CD4-positive, alpha-beta memory T cell (primary cell): ENCODE data around the gene ADGRG1. TPM values are rescaled to one million over a fixed set of nuclear protein-coding genes. Genes with fewer than 3 reads are reported as not detected.
A peak's percentile ranks its signal among the peaks of the same experiment; 100 is the strongest.

Source experiments
- CTCF ChIA-PET: fragments of 350-600 bp; sonication (Branson Sonifier 250); formaldehyde crosslinking; loops from one replicate; lab custom pipeline; 2021; ENCODE audit warnings: inconsistent platforms; ENCODE audit not compliant: partially characterized antibody; lab: Charles Lee
- POLR2A ChIA-PET: fragments of 350-600 bp; sonication (Branson Sonifier 250); formaldehyde crosslinking; loops from one replicate; lab custom pipeline; 2021; ENCODE audit not compliant: partially characterized antibody; lab: Charles Lee
- DNase-seq, 5 donors: peaks; one replicate each; pipeline versions ENCODE4 v3.0.0 to v3.0.0-alpha.2; 2020 to 2022; ENCODE audit warnings: mixed read lengths in 1 of 5
- H3K27ac ChIP-seq: one replicate; pipeline ENCODE4 v1.7.0; 2013; ENCODE audit warnings: low read depth, low read length
- H3K27me3 ChIP-seq: 2 replicates; pipeline ENCODE4 v1.7.0; 2013; ENCODE audit warnings: mild to moderate bottlenecking, low read length, moderate library complexity; ENCODE audit not compliant: insufficient read depth
- H3K36me3 ChIP-seq: 2 replicates; pipeline ENCODE4 v1.7.0; 2013; ENCODE audit warnings: mild to moderate bottlenecking, low read length, moderate library complexity; ENCODE audit not compliant: insufficient read depth
- H3K4me1 ChIP-seq: 2 replicates; pipeline ENCODE4 v1.7.0; 2013; ENCODE audit warnings: mild to moderate bottlenecking, low read length, moderate library complexity; ENCODE audit not compliant: insufficient read depth
- H3K4me3 ChIP-seq, 2 donors: one replicate each; pipeline ENCODE4 v1.7.0; 2013; ENCODE audit warnings: low read length in 2 of 2, mild to moderate bottlenecking in 1 of 2
- H3K9me3 ChIP-seq, 2 donors: one replicate each; pipeline ENCODE4 v1.7.0; 2013; ENCODE audit warnings: low read length in 2 of 2, control low read depth in 1 of 2; ENCODE audit not compliant: control insufficient read depth in 1 of 2
- H3K27ac Mint-ChIP-seq, 7 donors: one replicate each; pipeline ENCODE4 v1.8.0; 2020 to 2021; ENCODE audit warnings: mixed read lengths in 7 of 7, mild to moderate bottlenecking in 6 of 7, inconsistent platforms in 3 of 7, moderate library complexity in 3 of 7
- H3K27me3 Mint-ChIP-seq, 2 donors: one replicate each; pipeline ENCODE4 v1.8.0; 2020 to 2021; ENCODE audit warnings: mixed read lengths in 2 of 2
- H3K36me3 Mint-ChIP-seq, 2 donors: one replicate each; pipeline ENCODE4 v1.8.0; 2020 to 2021; ENCODE audit warnings: mixed read lengths in 2 of 2, inconsistent platforms in 1 of 2, mild to moderate bottlenecking in 1 of 2
- H3K4me1 Mint-ChIP-seq, 4 donors: one replicate each; pipeline ENCODE4 v1.8.0; 2020 to 2021; ENCODE audit warnings: mixed read lengths in 4 of 4, mild to moderate bottlenecking in 1 of 4
- H3K4me3 Mint-ChIP-seq, 8 donors: one replicate each; pipeline ENCODE4 v1.8.0; 2020 to 2021; ENCODE audit warnings: mixed read lengths in 8 of 8, mild to moderate bottlenecking in 7 of 8, moderate library complexity in 6 of 8, inconsistent platforms in 3 of 8
- H3K9me3 Mint-ChIP-seq, 8 donors: one replicate each; pipeline ENCODE4 v1.8.0; 2020 to 2021; ENCODE audit warnings: mixed read lengths in 8 of 8, mild to moderate bottlenecking in 5 of 8, inconsistent platforms in 3 of 8, moderate library complexity in 1 of 8
- intact Hi-C: fragments of 100-400 bp; cut with micrococcal nuclease; formaldehyde crosslinking; loops from one replicate; pipeline ENCODE4 v1.15.1; 2023
- polyA plus RNA-seq, 2 donors: library from polyadenylated mRNA; unstranded; fragments of 300-500 nt; fragmentation: Illumina TruSeq; gene quantifications; one replicate each; pipeline ENCODE4 v1.2.3, GENCODE V29; 2021
- total RNA-seq, 2 experiments: library from RNA; stranded (reverse); gene quantifications; one replicate each; pipeline ENCODE4 v1.2.3, GENCODE V29; 2021

ADGRG1 gene
- total and polyA plus RNA-seq, 4 experiments from 2014 or later: 0.33 to 0.53 (median 0.41) TPM; not detected in 1

GRCh38 chr16:57613514-57613913 lies 14.9 kb upstream of the ADGRG1 start:
- H3K27ac ChIP-seq: no peak overlapping the region
- Mint-ChIP-seq H3K36me3 (no peaks in the 10 kb centered on the region), H3K27me3 (no peaks in the 10 kb centered on the region), H3K27ac (peak overlapping the region in 1 of 7 donors; percentile 42), H3K9me3 (no peaks in the 10 kb centered on the region), H3K4me1 (peaks cover 13 to 22% (median 18%) of the 10 kb centered on the region in 4 donors), H3K4me3 (no peak overlapping the region)
- intact Hi-C loops: no loop called here
- no peak overlapping the region for H3K4me3 ChIP-seq
- DNase-seq: no peak
- H3K27me3 ChIP-seq: no peaks in the 10 kb centered on the region
- H3K4me1 ChIP-seq: peaks cover 24% of the 10 kb centered on the region
- H3K36me3 ChIP-seq: no peaks in the 10 kb centered on the region
- ChIA-PET POLR2A (no interaction called here), CTCF (interaction anchor here (2.6 kb wide), 1 partner anchor 12 kb away, joined by 8 read pairs; no protein-coding TSS in a partner anchor)
- H3K9me3 ChIP-seq: no peaks in the 10 kb centered on the region

GRCh38 chr16:57614536-57614935 lies 13.9 kb upstream of the ADGRG1 start:
- Mint-ChIP-seq H3K9me3 (no peaks in the 10 kb centered on the region), H3K4me1 (peaks cover 8 to 12% (median 11%) of the 10 kb centered on the region in 4 donors), H3K27ac (peak overlapping the region in 3 of 7 donors; percentile 48 to 52 (median 48)), H3K27me3 (no peaks in the 10 kb centered on the region), H3K36me3 (no peaks in the 10 kb centered on the region), H3K4me3 (no peak overlapping the region)
- ChIA-PET POLR2A (no interaction called here), CTCF (interaction anchor here (1.3 to 2.6 kb wide), 2 partner anchors 13 to 34 kb away, joined by 3 to 8 read pairs; no protein-coding TSS in a partner anchor)
- Histone ChIP-seq H3K4me3 (no peak overlapping the region), H3K27me3 (no peaks in the 10 kb centered on the region), H3K9me3 (no peaks in the 10 kb centered on the region), H3K4me1 (peaks cover 14% of the 10 kb centered on the region), H3K36me3 (no peaks in the 10 kb centered on the region), H3K27ac (no peak overlapping the region)
- DNase-seq: no peak
- intact Hi-C loops: no loop called here

GRCh38 chr16:57614944-57615343 lies 13.5 kb upstream of the ADGRG1 start:
- H3K27me3 ChIP-seq: no peaks in the 10 kb centered on the region
- Mint-ChIP-seq H3K9me3 (no peaks in the 10 kb centered on the region), H3K27ac (peak overlapping the region in 1 of 7 donors; percentile 48), H3K36me3 (no peaks in the 10 kb centered on the region), H3K4me1 (peaks cover 4 to 8% (median 7%) of the 10 kb centered on the region in 4 donors), H3K27me3 (no peaks in the 10 kb centered on the region), H3K4me3 (no peak overlapping the region)
- no peak for DNase-seq
- no peak overlapping the region for H3K27ac ChIP-seq
- CTCF ChIA-PET: interaction anchor here (1.3 to 2.6 kb wide), 2 partner anchors 14 to 34 kb away, joined by 3 to 8 read pairs; no protein-coding TSS in a partner anchor
- no peaks in the 10 kb centered on the region for H3K36me3 ChIP-seq
- H3K4me3 ChIP-seq: no peak overlapping the region
- POLR2A ChIA-PET: no interaction called here
- peaks cover 10% of the 10 kb centered on the region for H3K4me1 ChIP-seq
- H3K9me3 ChIP-seq: no peaks in the 10 kb centered on the region
- intact Hi-C loops: no loop called here

GRCh38 chr16:57615813-57616212 lies 12.6 kb upstream of the ADGRG1 start:
- CTCF ChIA-PET: interaction anchor here (1.3 to 2.6 kb wide), 2 partner anchors 15 to 33 kb away, joined by 3 to 8 read pairs; no protein-coding TSS in a partner anchor
- H3K36me3 Mint-ChIP-seq: no peaks in the 10 kb centered on the region

GRCh38 chr16:57616241-57616640 lies 12.2 kb upstream of the ADGRG1 start:
- Mint-ChIP-seq H3K27ac (no peak overlapping the region), H3K27me3 (no peaks in the 10 kb centered on the region), H3K9me3 (no peaks in the 10 kb centered on the region), H3K36me3 (no peaks in the 10 kb centered on the region), H3K4me3 (no peak overlapping the region), H3K4me1 (peaks cover 0 to 2% (median 0%) of the 10 kb centered on the region in 4 donors)
- Histone ChIP-seq H3K9me3 (no peaks in the 10 kb centered on the region), H3K27ac (no peak overlapping the region), H3K27me3 (no peaks in the 10 kb centered on the region), H3K4me3 (no peak overlapping the region), H3K4me1 (no peaks in the 10 kb centered on the region), H3K36me3 (no peaks in the 10 kb centered on the region)
- ChIA-PET POLR2A (no interaction called here), CTCF (interaction anchor here (1.0 to 2.6 kb wide), 2 partner anchors 15 to 25 kb away, joined by 3 to 8 read pairs; no protein-coding TSS in a partner anchor)
- no peak for DNase-seq
- intact Hi-C loops: no loop called here

More at GRCh38 chr16:57615813-57616212, 12.6 kb upstream of the ADGRG1 start:
- Mint-ChIP-seq H3K27ac (no peak overlapping the region), H3K4me3 (no peak overlapping the region), H3K9me3 (no peaks in the 10 kb centered on the region), H3K27me3 (no peaks in the 10 kb centered on the region), H3K4me1 (peaks cover 0 to 2% (median 0%) of the 10 kb centered on the region in 4 donors)
- no peak for DNase-seq
- H3K4me3 ChIP-seq: no peak overlapping the region
- POLR2A ChIA-PET: no interaction called here
- intact Hi-C loops: no loop called here
- H3K27ac ChIP-seq: no peak overlapping the region
- H3K9me3 ChIP-seq: no peaks in the 10 kb centered on the region
- H3K4me1 ChIP-seq: peaks cover under 1% of the 10 kb centered on the region
- no peaks in the 10 kb centered on the region for H3K36me3 ChIP-seq
- H3K27me3 ChIP-seq: no peaks in the 10 kb centered on the region

GRCh38 chr16:57616876-57617275 lies 11.6 kb upstream of the ADGRG1 start:
- ChIA-PET POLR2A (no interaction called here), CTCF (interaction anchor here (1.0 kb wide), 1 partner anchor 26 kb away, joined by 3 read pairs; no protein-coding TSS in a partner anchor)
- H3K4me1 ChIP-seq: no peaks in the 10 kb centered on the region
- Mint-ChIP-seq H3K4me1 (no peaks in the 10 kb centered on the region), H3K27ac (no peak overlapping the region), H3K36me3 (no peaks in the 10 kb centered on the region), H3K4me3 (no peak overlapping the region), H3K27me3 (no peaks in the 10 kb centered on the region), H3K9me3 (no peaks in the 10 kb centered on the region)
- no peak overlapping the region for H3K4me3 ChIP-seq
- no peak overlapping the region for H3K27ac ChIP-seq
- no peak for DNase-seq
- no peaks in the 10 kb centered on the region for H3K9me3 ChIP-seq
- intact Hi-C loops: no loop called here
- no peaks in the 10 kb centered on the region for H3K27me3 ChIP-seq
- no peaks in the 10 kb centered on the region for H3K36me3 ChIP-seq

GRCh38 chr16:57617604-57618111 lies 10.8 kb upstream of the ADGRG1 start:
- Histone ChIP-seq H3K36me3 (no peaks in the 10 kb centered on the region), H3K4me1 (no peaks in the 10 kb centered on the region), H3K9me3 (no peaks in the 10 kb centered on the region), H3K4me3 (no peak overlapping the region), H3K27me3 (no peaks in the 10 kb centered on the region), H3K27ac (no peak overlapping the region)
- H3K4me3 Mint-ChIP-seq: no peak overlapping the region
- DNase-seq: no peak
- no peak overlapping the region for H3K27ac Mint-ChIP-seq
- H3K4me1 Mint-ChIP-seq: no peaks in the 10 kb centered on the region
- H3K9me3 Mint-ChIP-seq: no peaks in the 10 kb centered on the region
- ChIA-PET CTCF (interaction anchor here (0.6 to 1.3 kb wide), 2 partner anchors 26 to 31 kb away, joined by 3 read pairs; no protein-coding TSS in a partner anchor), POLR2A (no interaction called here)
- H3K36me3 Mint-ChIP-seq: no peaks in the 10 kb centered on the region
- H3K27me3 Mint-ChIP-seq: no peaks in the 10 kb centered on the region
- intact Hi-C loops: no loop called here
